Right kidney (tissue), 1 donor: ENCODE data around the gene DIAPH2.
"Not testable (repeated sequence)": the region's sequence is repeated elsewhere in the genome, so short reads cannot be mapped to it uniquely, and the experiment has no call there.

Source experiments
- DNase-seq: peaks from one replicate; pipeline ENCODE4 v3.0.0-alpha.2; 2016

The DIAPH2 gene

GRCh38 chrX:97389761-97390192, 705.1 kb downstream of the DIAPH2 start:
- DNase-seq: no peak

GRCh38 chrX:97397371-97397770, 712.7 kb downstream of the DIAPH2 start:
- no peak for DNase-seq

GRCh38 chrX:97398030-97398551, 713.4 kb downstream of the DIAPH2 start:
- no peak for DNase-seq

- DNase-seq: no peak
These were observed 714.8 kb downstream of the DIAPH2 start for GRCh38 chrX:97399400-97399799.

- no peak for DNase-seq
These were observed 715.9 kb downstream of the DIAPH2 start for GRCh38 chrX:97400492-97400891.

GRCh38 chrX:97401154-97401553, 716.5 kb downstream of the DIAPH2 start:
- DNase-seq: no peak

- no peak for DNase-seq
These were observed 717.0 kb downstream of the DIAPH2 start for GRCh38 chrX:97401586-97402136.

- no peak for DNase-seq
These were observed 717.7 kb downstream of the DIAPH2 start for GRCh38 chrX:97402333-97402732.

- no peak for DNase-seq
These were observed 718.3 kb downstream of the DIAPH2 start for GRCh38 chrX:97402903-97403302.

- DNase-seq: no peak
These were observed 720.5 kb downstream of the DIAPH2 start for GRCh38 chrX:97405031-97405660.

GRCh38 chrX:97409632-97410415, 725.2 kb downstream of the DIAPH2 start:
- DNase-seq: not testable (repeated sequence)

- DNase-seq: no peak
These were observed 731.8 kb downstream of the DIAPH2 start for GRCh38 chrX:97416461-97416860.

GRCh38 chrX:97429101-97429500, 744.5 kb downstream of the DIAPH2 start:
- no peak for DNase-seq

GRCh38 chrX:97431281-97431680, 746.6 kb downstream of the DIAPH2 start:
- DNase-seq: no peak

- DNase-seq: no peak
These were observed 761.7 kb downstream of the DIAPH2 start for GRCh38 chrX:97446298-97446882.

- no peak for DNase-seq
These were observed 762.7 kb downstream of the DIAPH2 start for GRCh38 chrX:97447306-97447705.

- no peak for DNase-seq
These were observed 767.6 kb downstream of the DIAPH2 start for GRCh38 chrX:97452283-97452682.

- DNase-seq: no peak
These were observed 777.1 kb downstream of the DIAPH2 start for GRCh38 chrX:97461763-97462162.

- DNase-seq: no peak
These were observed 786.4 kb downstream of the DIAPH2 start for GRCh38 chrX:97471071-97471470.

- no peak for DNase-seq
These were observed 790.3 kb downstream of the DIAPH2 start for GRCh38 chrX:97474933-97475332.

- DNase-seq: no peak
These were observed 794.7 kb downstream of the DIAPH2 start for GRCh38 chrX:97479106-97479890.

- DNase-seq: no peak
These were observed 796.6 kb downstream of the DIAPH2 start for GRCh38 chrX:97481228-97481627.
